UCSD-AML1 (cell line): Measurements from ENCODE around the gene RALY.
"Not testable (repeated sequence)": the region's sequence is repeated elsewhere in the genome, so short reads cannot be mapped to it uniquely, and the experiment has no call there.

Source experiments
- DNase-seq: peaks from one replicate; lab custom pipeline; 2025; ENCODE audit not compliant: unreplicated experiment; lab: John Stamatoyannopoulos, UW

Gene RALY

GRCh38 chr20:34015401-34016335 lies 22.0 kb downstream of the RALY start:
- DNase-seq: no peak

GRCh38 chr20:34016736-34017135 lies 23.0 kb downstream of the RALY start:
- DNase-seq: no peak

- no peak for DNase-seq
Measured at GRCh38 chr20:34017610-34018009, 23.9 kb downstream of the RALY start.

GRCh38 chr20:34018166-34018565 lies 24.5 kb downstream of the RALY start:
- DNase-seq: no peak

- DNase-seq: peak; percentile 33
Measured at GRCh38 chr20:34022151-34022838, 28.6 kb downstream of the RALY start.

GRCh38 chr20:34022839-34023234 lies 29.1 kb downstream of the RALY start:
- DNase-seq: no peak

- DNase-seq: no peak
Measured at GRCh38 chr20:34023937-34024722, 30.4 kb downstream of the RALY start.

- no peak for DNase-seq
Measured at GRCh38 chr20:34024723-34025351, 31.1 kb downstream of the RALY start.

- not testable (repeated sequence) for DNase-seq
Measured at GRCh38 chr20:34028013-34028412, 34.3 kb downstream of the RALY start.

GRCh38 chr20:34029415-34029814 lies 35.7 kb downstream of the RALY start:
- no peak for DNase-seq

GRCh38 chr20:34030456-34030855 lies 36.7 kb downstream of the RALY start:
- no peak for DNase-seq

- DNase-seq: no peak
Measured at GRCh38 chr20:34033903-34034302, 40.2 kb downstream of the RALY start.

GRCh38 chr20:34037121-34037520 lies 43.4 kb downstream of the RALY start:
- no peak for DNase-seq

- DNase-seq: no peak
Measured at GRCh38 chr20:34037767-34038166, 44.1 kb downstream of the RALY start.

- DNase-seq: no peak
Measured at GRCh38 chr20:34040300-34040995, 46.7 kb downstream of the RALY start.

GRCh38 chr20:34041226-34041625 lies 47.5 kb downstream of the RALY start:
- no peak for DNase-seq

GRCh38 chr20:34042262-34042661 lies 48.6 kb downstream of the RALY start:
- no peak for DNase-seq

- DNase-seq: no peak
Measured at GRCh38 chr20:34043025-34043424, 49.3 kb downstream of the RALY start.

- no peak for DNase-seq
Measured at GRCh38 chr20:34045294-34045693, 51.6 kb downstream of the RALY start.

- DNase-seq: no peak
Measured at GRCh38 chr20:34045930-34046725, 52.4 kb downstream of the RALY start.
